ENCODE measurements around the gene SCUBE1. TPM values are rescaled to one million over a fixed set of nuclear protein-coding genes. Genes with fewer than 3 reads are reported as not detected.

Gene SCUBE1
- total RNA-seq, 1 experiment from 2014 or later = 3.9 TPM

GRCh38 chr22:43389227-43389836, 46.2 kb upstream of the SCUBE1 start:
- Histone ChIP-seq H3K4me1 (ENCODE audit: control insufficient read depth in 1 of 2, insufficient read depth in 2 of 2, low read length in 2 of 2) (peaks cover 0 to 3% of the 10 kb centered on the region in 2 experiments; a peak in 1 of 4 replicates), H3K4me2 (ENCODE audit: low read length) (no peak overlapping the region), H4K20me1 (ENCODE audit: insufficient read depth) (no peaks in the 10 kb centered on the region), H3K27me3 (ENCODE audit: insufficient read depth, low read length) (no peaks in the 10 kb centered on the region), H3K9me2 (ENCODE audit: insufficient read depth) (no peaks in the 10 kb centered on the region), H2AFZ (ENCODE audit: low read depth, low read length, poor library complexity, severe bottlenecking) (no peak overlapping the region), H3K79me2 (ENCODE audit: insufficient read depth, low read length) (no peaks in the 10 kb centered on the region), H3K9ac (ENCODE audit: low read length) (no peak overlapping the region), H3K4me3 (replicated peaks in 1 of 2; ENCODE audit: low read depth in 1 of 2, low read length in 2 of 2) (no peak overlapping the region), H3K36me3 (ENCODE audit: control insufficient read depth in 1 of 2, insufficient read depth in 2 of 2, low read length in 2 of 2) (no peaks in the 10 kb centered on the region), H3K9me3 (ENCODE audit: control insufficient read depth in 1 of 2, insufficient read depth in 1 of 2, low read depth in 1 of 2, low read length in 2 of 2) (no peaks in the 10 kb centered on the region), H3K27ac (ENCODE audit: low read depth, low read length) (no peak overlapping the region)
- no peak for TF ChIP-seq CEBPB (IDR thresholded peaks at IDR 0.05; ENCODE audit: low read depth)
- intact Hi-C loops (cut with micrococcal nuclease) = loop anchor here (5.0 kb wide), 1 partner anchor 413 kb away; no protein-coding TSS in a partner anchor
- ATAC-seq (no peak), DNase-seq (ENCODE audit: low read depth, low spot score) (no peak)
- BruUV-seq (replicated peaks) = no TSS peak
- CTCF ChIA-PET = interaction anchor here (1.1 kb wide), 1 partner anchor 407 kb away, joined by 3 read pairs; no protein-coding TSS in a partner anchor
- POLR2A ChIA-PET = no interaction called here
- RAD21 ChIA-PET (ENCODE audit: low non-redundant PET in 1 of 2, low total read pairs in 2 of 2, uncharacterized antibody in 2 of 2, unreplicated experiment in 2 of 2) = no interaction called here

DNA sequence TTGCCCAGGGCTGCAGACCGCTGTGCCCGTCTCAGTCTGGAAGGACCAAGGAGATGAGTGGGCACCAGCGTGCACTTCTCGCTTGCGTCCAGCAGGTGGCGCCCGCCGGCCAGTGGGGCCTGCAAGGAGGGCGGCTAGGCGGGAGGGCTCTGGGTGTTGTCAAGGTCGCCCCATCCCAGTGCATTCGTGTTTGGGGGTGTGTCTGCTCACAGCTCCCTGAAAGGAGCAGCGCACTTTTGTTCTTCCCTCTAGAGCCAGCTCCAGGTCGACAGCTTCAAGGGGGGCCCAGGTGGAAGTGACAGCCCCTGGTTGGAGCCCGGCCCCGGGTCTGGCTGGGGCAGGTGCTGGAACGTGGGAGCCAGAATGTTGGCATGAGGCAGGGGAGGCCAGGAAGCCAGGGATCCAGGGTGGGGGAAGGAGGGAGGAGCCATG, 45.3 kb upstream of the SCUBE1 start:
- no peak overlapping the region for H3K4me3 ChIP-seq (replicated peaks in 1 of 2; ENCODE audit: low read depth in 1 of 2, low read length in 2 of 2)
- H3K9me3 ChIP-seq (ENCODE audit: control insufficient read depth in 1 of 2, insufficient read depth in 1 of 2, low read depth in 1 of 2, low read length in 2 of 2) = no peaks in the 10 kb centered on the region
- no peak overlapping the region for H2AFZ ChIP-seq (ENCODE audit: low read depth, low read length, poor library complexity, severe bottlenecking)
- TF ChIP-seq RAD21 (IDR thresholded peaks at IDR 0.05; ENCODE audit: low read depth) (peak; percentile 90), EZH2phosphoT487 (IDR thresholded peaks at IDR 0.05; ENCODE audit: borderline replicate concordance) (no peak), CTCF (IDR thresholded peaks at IDR 0.05 in 2 of 3, conservative IDR thresholded peaks at IDR 0.05 in 1 of 3; ENCODE audit: borderline replicate concordance in 1 of 3, insufficient read depth in 1 of 3, low read depth in 2 of 3, low read length in 2 of 3) (peak; percentile 72 to 98 (median 96); a peak in 5 of 6 replicates)
- DNase-seq (ENCODE audit: low read depth, low spot score) (peak; percentile 41), ATAC-seq (peak; percentile 88)
- no peak overlapping the region for H3K9ac ChIP-seq (ENCODE audit: low read length)
- H3K79me2 ChIP-seq (ENCODE audit: insufficient read depth, low read length) = no peaks in the 10 kb centered on the region
- BruUV-seq (replicated peaks) = no TSS peak
- H3K9me2 ChIP-seq (ENCODE audit: insufficient read depth) = no peaks in the 10 kb centered on the region
- peaks cover 0 to 3% of the 10 kb centered on the region in 2 experiments; a peak in 1 of 4 replicates for H3K4me1 ChIP-seq (ENCODE audit: control insufficient read depth in 1 of 2, insufficient read depth in 2 of 2, low read length in 2 of 2)
- intact Hi-C loops (cut with micrococcal nuclease) = loop anchor here (1.0 to 5.0 kb wide), 4 partner anchors 355 to 1238 kb away; no protein-coding TSS in a partner anchor
- H3K4me2 ChIP-seq (ENCODE audit: low read length) = peak overlapping the region; percentile 39
- H3K27me3 ChIP-seq (ENCODE audit: insufficient read depth, low read length) = no peaks in the 10 kb centered on the region
- H3K27ac ChIP-seq (ENCODE audit: low read depth, low read length) = no peak overlapping the region
- no peaks in the 10 kb centered on the region for H4K20me1 ChIP-seq (ENCODE audit: insufficient read depth)
- CTCF ChIA-PET = interaction anchor here (1.3 kb wide), 1 partner anchor 495 kb away, joined by 5 read pairs; no protein-coding TSS in a partner anchor
- POLR2A ChIA-PET = no interaction called here
- RAD21 ChIA-PET (ENCODE audit: low non-redundant PET in 1 of 2, low total read pairs in 2 of 2, uncharacterized antibody in 2 of 2, unreplicated experiment in 2 of 2) = interaction anchor here in 1 of 2 experiments (0.6 kb wide), 1 partner anchor 438 kb away, joined by 3 read pairs; no protein-coding TSS in a partner anchor
- H3K36me3 ChIP-seq (ENCODE audit: control insufficient read depth in 1 of 2, insufficient read depth in 2 of 2, low read length in 2 of 2) = no peaks in the 10 kb centered on the region

Data from HCT116 (cell line).